GM21825 (cell line): Measurements from ENCODE around the gene TRAPPC6A.

Experiments used
- ATAC-seq: cut with Tn5 transposase; IDR thresholded peaks from one replicate; pipeline ENCODE4 v1.9.1; 2021; ENCODE audit warnings: mild to moderate bottlenecking, moderate library complexity; ENCODE audit not compliant: unreplicated experiment

TRAPPC6A gene

DNA sequence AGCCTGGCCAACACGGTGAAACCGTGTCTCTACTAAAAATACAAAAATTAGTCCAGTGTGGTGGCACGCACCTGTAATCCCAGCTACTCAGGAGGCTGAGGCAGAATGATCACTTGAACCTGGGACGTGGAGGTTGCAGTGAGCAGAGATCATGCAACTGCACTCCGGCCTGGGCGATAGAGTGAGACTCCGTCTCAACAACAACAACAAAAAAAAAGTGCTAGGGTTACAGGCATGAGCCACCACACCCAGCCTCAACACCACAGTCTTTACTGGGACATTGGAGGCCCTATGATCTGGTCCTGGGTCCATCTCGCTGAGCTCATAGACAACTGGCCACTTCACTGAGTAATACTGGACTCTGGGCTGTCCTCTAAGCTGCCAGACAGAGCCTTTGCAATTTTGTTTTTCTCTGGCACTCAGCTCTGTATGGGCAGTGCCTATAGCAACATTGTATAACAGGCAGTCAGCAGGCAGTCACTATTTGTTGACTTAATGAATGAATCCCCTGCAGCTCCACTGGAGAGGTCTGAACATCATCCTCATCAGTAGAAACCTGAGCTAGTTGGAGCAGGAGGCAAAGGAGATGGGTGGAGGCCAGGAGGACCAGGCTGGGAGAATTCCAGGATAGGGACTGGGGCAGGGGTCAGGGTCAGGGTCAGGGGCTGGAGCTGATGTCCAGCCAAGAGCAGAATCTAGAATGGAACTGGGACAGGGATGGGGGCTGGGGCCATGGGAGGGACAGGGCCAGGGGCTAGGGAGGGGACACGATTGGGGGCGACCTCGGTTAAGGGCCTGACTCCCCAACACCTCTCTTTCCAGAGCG is 8.7 kb upstream of the TRAPPC6A start:
- ATAC-seq = no peak

- no peak for ATAC-seq
Observed at GRCh38 chr19:45184115-45184514, 6.1 kb upstream of the TRAPPC6A start.

DNA sequence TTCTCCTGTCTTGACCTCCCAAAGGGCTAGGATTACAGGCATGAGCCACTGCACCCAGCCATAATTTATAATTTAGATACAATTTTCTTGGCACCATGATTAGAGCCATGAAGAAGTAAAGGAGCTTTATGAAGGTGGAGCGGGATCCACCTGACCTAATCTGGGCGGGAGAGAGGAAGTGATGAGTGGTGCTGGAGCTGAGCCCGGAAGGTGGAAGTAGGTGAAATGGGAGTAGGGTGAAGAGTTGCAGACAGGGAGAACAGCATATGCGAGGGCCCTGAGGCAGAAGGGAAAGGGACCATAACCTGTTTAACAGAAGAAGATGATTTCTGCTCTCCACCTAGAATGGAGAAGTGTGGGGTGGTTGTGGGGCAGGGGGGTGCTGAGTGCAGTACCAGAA is 4.7 kb upstream of the TRAPPC6A start:
- no peak for ATAC-seq

DNA sequence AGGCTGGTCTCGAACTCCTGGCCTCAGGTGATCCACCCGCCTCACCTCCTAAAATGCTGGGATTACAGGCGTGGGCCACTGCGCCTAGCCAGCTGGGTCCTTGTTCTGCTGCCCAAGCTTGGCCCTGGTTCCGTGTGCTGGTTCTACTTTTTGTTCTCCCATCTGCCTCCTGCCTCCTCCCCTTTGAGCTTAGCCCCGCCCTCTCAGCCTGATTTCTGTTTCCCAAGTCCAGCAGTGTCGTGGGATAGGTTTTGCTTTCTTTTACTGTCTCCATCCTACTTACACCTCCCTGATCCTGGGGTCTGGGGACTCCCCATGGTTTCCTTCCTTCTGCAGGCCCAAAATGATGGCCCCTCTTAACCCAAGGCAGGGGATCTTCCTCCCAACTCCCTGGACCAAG is 2.9 kb upstream of the TRAPPC6A start:
- no peak for ATAC-seq

- no peak for ATAC-seq
Observed at GRCh38 chr19:45179892-45180370, 1.9 kb upstream of the TRAPPC6A start.

- no peak for ATAC-seq
Observed at GRCh38 chr19:45179072-45179891, 1.2 kb upstream of the TRAPPC6A start.

DNA sequence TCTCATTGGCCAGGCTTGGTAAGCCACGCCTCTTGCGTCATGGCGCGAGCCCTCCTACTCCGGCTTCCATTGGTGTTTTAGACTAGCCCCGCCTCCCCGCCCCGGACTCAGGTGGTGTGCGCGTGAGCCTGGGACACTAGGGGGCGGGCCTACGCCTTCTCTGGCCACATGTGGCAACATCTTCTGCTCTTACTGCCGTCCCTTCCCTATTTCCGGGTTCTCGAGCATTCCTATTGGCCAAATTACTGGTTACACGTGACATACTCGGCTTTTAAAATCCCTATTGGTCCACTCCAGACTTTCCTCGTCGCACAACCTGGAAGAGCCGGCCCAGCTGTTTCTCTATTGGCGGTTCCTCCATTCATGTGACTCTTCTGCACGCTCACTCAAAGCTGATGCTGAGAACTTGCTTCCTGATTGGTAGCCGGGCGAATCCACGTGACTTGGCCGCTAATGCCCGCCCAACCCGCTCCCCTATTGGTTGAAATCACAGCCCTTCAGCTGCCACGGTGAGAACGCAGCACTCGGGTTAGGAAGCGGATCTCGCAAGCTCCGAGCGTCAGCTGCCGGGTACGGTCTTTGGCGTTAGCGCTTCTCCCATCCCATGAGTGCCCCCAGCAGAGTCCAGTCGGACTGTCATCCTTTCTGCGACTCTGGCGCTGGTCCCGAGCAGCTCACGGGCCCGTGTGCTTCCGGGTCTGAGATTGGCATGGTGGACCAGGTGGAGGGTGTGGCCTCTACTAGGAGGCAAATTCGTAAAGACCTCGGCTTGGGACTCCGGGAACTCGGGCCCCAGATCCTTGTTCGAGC is 430 bp upstream of the TRAPPC6A start, which contains the start of gene BLOC1S3:
Gene BLOC1S3 (plus strand): TSS at position 523 of the 810 bp plus-strand sequence. CDS start 513 bp downstream, outside the sequence.
- ATAC-seq = peak; percentile 80

DNA sequence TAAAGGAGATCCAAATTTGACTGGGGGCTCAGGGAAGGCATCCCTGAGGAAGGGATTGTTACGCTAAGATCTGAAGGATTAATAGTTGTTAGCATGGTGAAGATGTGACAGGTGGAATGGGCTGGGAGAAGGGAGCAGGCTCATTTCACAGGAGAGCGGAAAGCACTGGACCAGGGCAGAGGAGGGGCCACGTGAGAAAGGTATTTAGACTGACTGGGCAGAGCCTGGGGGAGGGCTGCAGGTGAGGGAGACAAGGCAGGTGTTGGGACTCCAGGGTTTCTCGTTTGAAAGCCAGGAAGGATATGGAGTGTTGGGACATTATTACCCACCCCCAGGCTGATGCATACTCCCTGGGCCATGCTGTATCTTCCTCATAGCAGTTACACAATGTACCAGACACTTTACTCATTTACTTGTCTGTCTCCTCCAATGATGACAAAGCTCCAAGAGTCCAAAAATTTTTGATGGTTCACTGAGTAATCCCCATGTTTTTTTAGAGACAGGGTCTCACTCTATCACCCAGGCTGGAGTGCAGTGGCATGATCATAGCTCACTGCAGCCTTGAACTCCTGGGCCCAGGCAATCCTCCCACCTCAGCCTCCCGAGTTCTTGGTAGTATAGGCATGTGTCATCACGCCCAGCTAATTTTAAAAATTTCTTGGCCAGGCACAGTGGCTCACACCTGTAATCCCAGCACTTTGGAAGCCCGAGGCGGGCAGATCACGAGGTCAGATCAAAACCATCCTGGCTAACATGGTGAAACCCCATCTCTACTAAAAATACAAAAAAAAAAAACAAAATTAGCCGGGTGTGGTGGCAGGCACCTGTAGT is 2.3 kb downstream of the TRAPPC6A start:
- ATAC-seq = no peak

- ATAC-seq = no peak
Observed at GRCh38 chr19:45173816-45174215, 4.2 kb downstream of the TRAPPC6A start.

DNA sequence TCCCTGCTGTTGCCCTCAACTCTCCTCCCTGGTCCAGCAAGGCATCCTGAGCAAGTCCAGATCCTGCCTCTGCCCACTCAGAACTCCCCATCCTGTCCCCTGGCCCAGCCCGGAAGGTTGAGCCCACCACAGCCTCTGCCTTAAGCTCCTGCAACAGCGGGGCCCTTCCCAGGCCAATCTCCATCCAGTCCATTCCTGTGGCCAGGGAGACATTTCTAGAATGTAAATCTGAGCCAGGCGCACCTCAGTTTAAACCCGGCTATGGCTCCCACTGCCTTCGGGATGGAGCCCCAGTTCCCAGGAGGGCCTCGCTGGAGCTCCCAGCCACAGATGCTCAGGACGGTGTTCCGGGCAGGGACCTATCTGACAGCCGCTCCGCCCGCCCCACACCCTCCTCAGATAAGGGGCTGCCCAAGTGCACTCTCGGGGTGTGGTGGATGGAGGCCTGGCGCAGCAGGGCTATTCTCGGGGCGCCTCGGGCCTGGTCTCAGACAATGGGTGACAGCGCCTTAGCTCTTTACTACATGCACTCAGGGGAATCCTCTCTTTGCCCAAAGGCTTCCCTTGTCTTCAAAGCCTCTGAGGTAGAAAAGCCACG is 5.3 kb downstream of the TRAPPC6A start:
- ATAC-seq = no peak

DNA sequence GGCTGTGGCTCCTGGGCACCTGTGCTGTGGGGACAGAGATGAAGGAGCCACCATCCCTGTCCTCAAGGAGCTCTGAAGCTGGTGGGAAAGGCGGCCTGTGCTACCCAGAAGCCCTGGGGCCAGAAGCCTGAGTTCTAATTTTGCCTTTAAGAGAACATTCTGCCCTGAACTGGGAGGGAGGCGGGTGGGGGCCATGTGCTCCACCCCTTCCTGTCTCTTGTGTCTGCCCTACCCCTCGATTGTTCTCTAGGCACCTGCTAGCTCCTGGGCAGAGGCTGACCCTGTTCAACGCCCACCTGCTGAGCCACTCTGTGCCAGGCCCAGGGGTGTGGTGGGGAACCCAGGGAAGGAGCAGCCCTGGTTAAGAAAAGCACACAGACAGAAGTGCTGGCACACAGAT is 5.9 kb downstream of the TRAPPC6A start:
- ATAC-seq = no peak

DNA sequence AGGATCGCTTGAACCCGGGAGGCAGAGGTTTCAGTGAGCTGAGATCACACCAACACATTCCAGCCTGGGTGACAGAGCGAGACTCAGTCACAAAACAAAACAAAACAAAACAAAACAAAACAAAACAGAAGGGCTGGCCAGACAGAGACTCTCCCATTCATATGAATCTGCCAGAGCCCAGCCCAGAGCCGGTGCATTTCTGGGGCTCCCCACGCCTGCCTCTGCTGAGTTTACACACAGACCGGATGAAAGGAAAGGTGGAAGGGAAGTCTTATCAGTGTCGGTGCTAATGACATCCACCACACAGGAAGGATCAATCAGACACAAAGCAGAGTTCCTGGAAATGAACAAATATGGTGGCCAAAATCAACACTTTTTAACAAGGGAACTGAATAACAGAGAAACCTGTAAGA is 6.8 kb downstream of the TRAPPC6A start:
- no peak for ATAC-seq

DNA sequence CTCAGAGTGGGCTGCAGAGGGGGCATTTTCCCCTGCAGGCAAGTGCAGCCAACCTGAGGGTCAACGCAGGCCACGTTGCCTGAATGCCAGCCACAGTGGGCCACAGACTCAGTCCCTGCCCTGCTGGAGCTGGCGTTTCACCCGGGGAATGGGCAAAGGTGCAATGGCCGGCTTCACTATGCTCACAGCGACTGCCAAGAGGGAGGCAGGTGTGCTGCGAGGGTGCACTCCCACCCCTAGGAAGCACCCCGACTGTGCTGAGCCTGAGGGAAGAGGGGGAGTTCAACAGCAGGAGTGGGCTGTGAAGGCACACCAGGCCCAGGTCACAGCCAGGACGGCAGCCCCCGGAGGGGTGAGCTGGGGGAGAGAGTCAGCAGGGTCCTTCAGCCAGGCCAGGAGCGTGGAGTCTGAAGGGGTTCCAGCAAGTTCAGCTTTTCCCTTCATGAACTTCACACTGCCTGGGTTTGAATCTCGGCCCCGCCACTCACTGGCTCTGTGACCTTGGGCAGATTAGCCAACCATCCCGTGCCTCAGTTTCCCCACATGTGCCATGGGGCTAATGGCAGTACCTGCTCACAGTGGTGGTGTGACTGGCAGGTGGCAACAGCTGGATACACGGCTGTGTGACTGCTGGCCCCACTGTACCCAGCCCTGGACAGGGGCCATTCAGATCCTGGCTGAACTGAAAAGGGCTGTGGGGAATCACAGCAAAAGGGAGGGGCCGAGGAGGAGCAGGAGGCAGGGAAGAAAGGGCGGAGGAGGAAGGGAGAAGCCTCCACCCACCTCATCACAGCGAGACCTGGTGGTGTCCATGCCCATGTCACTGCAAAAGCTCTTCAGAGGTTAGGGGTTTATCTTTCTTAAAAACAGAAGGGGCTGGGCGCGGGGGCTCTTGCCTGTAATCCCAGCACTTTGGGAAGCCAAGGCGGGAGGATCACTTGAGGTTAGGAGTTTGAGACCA is 7.6 kb downstream of the TRAPPC6A start:
- ATAC-seq = no peak

DNA sequence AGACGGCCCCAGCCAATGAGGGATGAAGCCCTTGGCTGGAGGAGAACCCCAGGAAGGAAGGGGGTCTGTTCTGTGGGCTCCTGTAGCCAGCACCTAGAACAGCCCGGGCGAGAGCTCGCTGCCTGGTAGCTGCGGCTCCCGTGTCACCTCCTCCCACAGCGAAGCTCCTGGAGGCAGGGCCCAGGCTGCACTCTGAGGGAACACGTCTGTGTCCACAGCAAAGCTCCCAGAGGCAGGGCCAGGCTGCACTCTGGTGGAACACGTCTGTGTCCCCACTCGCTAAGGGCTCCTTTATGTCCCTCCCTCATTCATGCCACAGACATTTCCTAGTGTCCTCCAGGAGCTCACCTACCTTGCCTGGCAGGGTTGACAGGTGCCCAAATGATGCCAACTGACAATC is 8.4 kb downstream of the TRAPPC6A start:
- no peak for ATAC-seq

DNA sequence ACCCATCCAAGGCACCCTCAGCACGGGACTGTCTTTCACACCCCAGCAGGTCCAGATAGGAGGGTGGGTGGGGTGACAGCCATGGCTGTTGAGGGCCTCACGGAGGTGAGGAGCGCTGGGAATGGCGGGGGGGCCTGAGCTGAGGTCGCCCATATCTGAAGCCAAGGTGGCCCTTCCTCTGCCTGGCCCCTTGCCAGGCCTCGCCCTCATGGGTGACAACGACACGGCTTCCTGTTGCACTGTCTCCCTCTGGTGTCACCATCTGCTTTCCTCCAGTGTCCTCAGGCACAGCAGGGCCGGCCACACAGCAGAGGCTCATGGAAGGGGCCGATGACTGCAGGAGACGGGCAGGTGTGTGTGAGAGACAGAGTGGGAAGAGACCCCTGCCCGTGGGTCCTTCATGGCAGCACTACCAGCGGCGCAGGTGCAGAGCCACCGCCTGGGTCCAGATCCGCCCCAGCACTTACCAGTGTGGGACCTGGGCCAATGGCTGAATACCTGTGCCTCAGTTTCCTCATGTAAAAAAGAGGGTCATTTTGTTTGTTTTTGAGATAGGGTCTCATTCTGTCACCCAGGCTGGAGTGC is 9.2 kb downstream of the TRAPPC6A start:
- ATAC-seq = no peak

DNA sequence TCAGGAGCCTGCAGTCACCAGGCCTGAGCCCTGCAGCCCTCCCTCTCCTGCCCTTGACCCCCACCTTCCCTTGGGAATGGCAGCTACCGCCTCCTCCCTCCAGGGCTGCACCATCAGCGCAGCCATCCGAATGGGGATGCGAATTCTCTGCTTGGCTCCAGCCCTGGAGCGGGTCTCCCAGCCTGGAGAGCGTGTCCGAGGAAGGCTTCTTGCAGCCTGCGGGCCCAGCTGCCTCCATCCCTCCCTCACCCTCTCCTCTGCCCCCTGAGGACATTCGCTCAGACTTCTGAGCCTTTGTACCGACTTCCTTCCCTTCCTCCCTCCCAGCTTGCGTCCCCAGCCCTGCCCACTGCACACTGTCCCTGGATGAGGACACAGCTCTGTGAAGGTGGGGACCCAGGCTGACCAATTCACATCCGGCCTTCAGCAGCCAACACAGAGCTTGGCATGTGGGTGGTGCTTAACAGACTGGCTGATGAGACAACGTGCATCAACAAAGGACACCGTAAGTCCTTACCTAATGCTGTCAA is 11.2 kb downstream of the TRAPPC6A start:
- no peak for ATAC-seq

DNA sequence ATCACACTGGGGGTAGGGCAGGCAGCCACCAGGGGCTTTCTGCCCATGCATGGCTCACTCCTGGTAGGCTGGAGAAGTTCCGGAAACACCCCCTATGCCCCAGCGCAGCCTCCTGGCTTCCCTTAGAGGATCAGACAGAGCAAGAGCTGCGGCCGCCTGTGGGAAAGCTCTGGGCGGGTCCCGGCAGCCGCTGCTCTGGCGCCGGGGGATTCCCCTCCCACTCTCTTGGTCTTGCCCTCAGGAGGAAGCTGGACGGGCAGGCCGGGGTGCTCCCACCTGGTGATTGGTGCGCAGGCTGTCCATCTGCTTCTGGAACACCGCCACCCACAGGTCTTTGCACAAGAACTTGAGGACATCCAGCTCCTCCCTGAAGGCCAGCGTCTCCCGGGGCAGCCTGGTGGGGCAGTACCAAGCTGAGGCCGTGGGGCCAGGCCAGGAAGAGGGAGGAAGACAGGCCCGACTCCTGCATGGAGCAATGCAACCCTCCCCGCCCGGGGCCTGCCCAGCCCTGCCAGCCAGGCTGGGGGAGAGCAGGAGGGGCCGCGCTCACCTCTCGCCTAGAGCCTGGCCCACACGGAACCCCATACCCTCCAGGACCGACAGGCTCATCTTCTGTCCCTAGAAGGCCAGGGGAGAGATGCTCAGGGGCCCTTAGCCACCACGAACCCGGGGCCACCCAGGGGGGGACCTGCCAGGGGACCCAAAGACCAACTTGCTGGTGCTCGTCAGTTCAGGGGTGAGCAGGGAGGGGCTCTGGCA is 13.3 kb downstream of the TRAPPC6A start:
- ATAC-seq = peak; percentile 69
